ENCODE results near the gene WNT2B. TPM values are rescaled to one million over a fixed set of nuclear protein-coding genes. Genes with fewer than 3 reads are reported as not detected.

WNT2B gene
- total and polyA plus RNA-seq, 9 of the 15 experiments (the other 6 are each of a cell fraction or from before 2014, with no cell fraction given) = 0.02 to 0.06 (median 0.04) TPM; not detected in 3

DNA sequence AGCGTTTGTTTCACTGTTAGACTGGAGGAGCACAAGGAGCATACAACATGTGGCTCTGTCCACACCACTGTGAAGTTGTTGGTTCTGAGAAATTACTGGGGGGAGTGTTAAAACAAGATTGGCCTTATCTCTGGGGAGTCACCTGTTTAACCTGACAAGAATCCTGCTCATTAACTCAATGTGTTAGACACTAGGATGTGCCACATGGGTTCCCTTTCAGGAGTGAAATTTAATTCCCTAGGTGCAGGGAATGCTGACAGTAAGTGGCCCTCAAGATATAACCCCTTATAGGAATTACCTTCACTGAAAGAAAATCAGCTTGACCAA lies 45.8 kb upstream of the WNT2B start (continued):
- TF ChIP-seq BDP1 (IDR thresholded peaks at IDR 0.05; ENCODE audit: insufficient read depth, insufficient read length) (no peak), NBN (IDR thresholded peaks at IDR 0.05; ENCODE audit: low read depth) (no peak), MCM7 (IDR thresholded peaks at IDR 0.05) (no peak), NCOA1 (IDR thresholded peaks at IDR 0.05; ENCODE audit: low read depth) (peak; percentile 41; the same call in 1 of the 2 replicates), SPI1 (IDR thresholded peaks at IDR 0.05; ENCODE audit: borderline replicate concordance, low read depth, low read length) (no peak), NR3C1 (CRISPR knock-in tag; IDR thresholded peaks at IDR 0.05) (no peak), BHLHE40 (IDR thresholded peaks at IDR 0.05; ENCODE audit: low read length) (peak; percentile 34; the same call in 1 of the 2 replicates), NFXL1 (CRISPR knock-in tag; IDR thresholded peaks at IDR 0.05) (no peak), PCBP1 (IDR thresholded peaks at IDR 0.05; ENCODE audit: low read depth, low read length, poor library complexity, severe bottlenecking) (no peak), PCBP2 (IDR thresholded peaks at IDR 0.05; ENCODE audit: low read depth, low read length, poor library complexity, severe bottlenecking) (no peak), ZNF584 (CRISPR knock-in tag; IDR thresholded peaks at IDR 0.05; ENCODE audit: low read depth) (no peak), ZZZ3 (IDR thresholded peaks at IDR 0.05) (no peak), E2F3 (CRISPR knock-in tag; IDR thresholded peaks at IDR 0.05) (no peak), NUFIP1 (IDR thresholded peaks at IDR 0.05; ENCODE audit: partially characterized antibody) (no peak), ZNF561 (CRISPR knock-in tag; conservative IDR thresholded peaks at IDR 0.05) (no peak), TCF7L2 (IDR thresholded peaks at IDR 0.05; ENCODE audit: low read depth, low read length) (no peak)
- TF ChIP-seq, protein P1, sequence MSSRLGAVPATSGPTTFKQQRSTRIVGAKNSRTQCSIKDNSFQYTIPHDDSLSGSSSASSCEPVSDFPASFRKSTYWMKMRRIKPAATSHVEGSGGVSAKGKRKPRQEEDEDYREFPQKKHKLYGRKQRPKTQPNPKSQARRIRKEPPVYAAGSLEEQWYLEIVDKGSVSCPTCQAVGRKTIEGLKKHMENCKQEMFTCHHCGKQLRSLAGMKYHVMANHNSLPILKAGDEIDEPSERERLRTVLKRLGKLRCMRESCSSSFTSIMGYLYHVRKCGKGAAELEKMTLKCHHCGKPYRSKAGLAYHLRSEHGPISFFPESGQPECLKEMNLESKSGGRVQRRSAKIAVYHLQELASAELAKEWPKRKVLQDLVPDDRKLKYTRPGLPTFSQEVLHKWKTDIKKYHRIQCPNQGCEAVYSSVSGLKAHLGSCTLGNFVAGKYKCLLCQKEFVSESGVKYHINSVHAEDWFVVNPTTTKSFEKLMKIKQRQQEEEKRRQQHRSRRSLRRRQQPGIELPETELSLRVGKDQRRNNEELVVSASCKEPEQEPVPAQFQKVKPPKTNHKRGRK (tag; IDR thresholded peaks at IDR 0.05) = no peak
- TF ChIP-seq, protein P2, sequence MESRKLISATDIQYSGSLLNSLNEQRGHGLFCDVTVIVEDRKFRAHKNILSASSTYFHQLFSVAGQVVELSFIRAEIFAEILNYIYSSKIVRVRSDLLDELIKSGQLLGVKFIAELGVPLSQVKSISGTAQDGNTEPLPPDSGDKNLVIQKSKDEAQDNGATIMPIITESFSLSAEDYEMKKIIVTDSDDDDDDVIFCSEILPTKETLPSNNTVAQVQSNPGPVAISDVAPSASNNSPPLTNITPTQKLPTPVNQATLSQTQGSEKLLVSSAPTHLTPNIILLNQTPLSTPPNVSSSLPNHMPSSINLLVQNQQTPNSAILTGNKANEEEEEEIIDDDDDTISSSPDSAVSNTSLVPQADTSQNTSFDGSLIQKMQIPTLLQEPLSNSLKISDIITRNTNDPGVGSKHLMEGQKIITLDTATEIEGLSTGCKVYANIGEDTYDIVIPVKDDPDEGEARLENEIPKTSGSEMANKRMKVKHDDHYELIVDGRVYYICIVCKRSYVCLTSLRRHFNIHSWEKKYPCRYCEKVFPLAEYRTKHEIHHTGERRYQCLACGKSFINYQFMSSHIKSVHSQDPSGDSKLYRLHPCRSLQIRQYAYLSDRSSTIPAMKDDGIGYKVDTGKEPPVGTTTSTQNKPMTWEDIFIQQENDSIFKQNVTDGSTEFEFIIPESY (CRISPR knock-in tag; IDR thresholded peaks at IDR 0.05) = no peak
- TF ChIP-seq, protein P3, sequence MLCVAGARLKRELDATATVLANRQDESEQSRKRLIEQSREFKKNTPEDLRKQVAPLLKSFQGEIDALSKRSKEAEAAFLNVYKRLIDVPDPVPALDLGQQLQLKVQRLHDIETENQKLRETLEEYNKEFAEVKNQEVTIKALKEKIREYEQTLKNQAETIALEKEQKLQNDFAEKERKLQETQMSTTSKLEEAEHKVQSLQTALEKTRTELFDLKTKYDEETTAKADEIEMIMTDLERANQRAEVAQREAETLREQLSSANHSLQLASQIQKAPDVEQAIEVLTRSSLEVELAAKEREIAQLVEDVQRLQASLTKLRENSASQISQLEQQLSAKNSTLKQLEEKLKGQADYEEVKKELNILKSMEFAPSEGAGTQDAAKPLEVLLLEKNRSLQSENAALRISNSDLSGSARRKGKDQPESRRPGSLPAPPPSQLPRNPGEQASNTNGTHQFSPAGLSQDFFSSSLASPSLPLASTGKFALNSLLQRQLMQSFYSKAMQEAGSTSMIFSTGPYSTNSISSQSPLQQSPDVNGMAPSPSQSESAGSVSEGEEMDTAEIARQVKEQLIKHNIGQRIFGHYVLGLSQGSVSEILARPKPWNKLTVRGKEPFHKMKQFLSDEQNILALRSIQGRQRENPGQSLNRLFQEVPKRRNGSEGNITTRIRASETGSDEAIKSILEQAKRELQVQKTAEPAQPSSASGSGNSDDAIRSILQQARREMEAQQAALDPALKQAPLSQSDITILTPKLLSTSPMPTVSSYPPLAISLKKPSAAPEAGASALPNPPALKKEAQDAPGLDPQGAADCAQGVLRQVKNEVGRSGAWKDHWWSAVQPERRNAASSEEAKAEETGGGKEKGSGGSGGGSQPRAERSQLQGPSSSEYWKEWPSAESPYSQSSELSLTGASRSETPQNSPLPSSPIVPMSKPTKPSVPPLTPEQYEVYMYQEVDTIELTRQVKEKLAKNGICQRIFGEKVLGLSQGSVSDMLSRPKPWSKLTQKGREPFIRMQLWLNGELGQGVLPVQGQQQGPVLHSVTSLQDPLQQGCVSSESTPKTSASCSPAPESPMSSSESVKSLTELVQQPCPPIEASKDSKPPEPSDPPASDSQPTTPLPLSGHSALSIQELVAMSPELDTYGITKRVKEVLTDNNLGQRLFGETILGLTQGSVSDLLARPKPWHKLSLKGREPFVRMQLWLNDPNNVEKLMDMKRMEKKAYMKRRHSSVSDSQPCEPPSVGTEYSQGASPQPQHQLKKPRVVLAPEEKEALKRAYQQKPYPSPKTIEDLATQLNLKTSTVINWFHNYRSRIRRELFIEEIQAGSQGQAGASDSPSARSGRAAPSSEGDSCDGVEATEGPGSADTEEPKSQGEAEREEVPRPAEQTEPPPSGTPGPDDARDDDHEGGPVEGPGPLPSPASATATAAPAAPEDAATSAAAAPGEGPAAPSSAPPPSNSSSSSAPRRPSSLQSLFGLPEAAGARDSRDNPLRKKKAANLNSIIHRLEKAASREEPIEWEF (CRISPR knock-in tag; IDR thresholded peaks at IDR 0.05) = no peak
- TF ChIP-seq, protein P4, sequence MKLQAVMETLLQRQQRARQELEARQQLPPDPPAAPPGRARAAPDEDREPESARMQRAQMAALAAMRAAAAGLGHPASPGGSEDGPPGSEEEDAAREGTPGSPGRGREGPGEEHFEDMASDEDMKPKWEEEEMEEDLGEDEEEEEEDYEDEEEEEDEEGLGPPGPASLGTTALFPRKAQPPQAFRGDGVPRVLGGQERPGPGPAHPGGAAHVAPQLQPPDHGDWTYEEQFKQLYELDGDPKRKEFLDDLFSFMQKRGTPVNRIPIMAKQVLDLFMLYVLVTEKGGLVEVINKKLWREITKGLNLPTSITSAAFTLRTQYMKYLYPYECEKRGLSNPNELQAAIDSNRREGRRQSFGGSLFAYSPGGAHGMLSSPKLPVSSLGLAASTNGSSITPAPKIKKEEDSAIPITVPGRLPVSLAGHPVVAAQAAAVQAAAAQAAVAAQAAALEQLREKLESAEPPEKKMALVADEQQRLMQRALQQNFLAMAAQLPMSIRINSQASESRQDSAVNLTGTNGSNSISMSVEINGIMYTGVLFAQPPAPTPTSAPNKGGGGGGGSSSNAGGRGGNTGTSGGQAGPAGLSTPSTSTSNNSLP (IDR thresholded peaks at IDR 0.05; ENCODE audit: borderline replicate concordance, low read depth, low read length) = no peak

All from K562 (cell line).